ENCODE measurements around the gene PHF21A.
A peak's percentile ranks its signal among the peaks of the same experiment; 100 is the strongest.
"Not testable (repeated sequence)": the region's sequence is repeated elsewhere in the genome, so short reads cannot be mapped to it uniquely, and the experiment has no call there.

Gene PHF21A

DNA sequence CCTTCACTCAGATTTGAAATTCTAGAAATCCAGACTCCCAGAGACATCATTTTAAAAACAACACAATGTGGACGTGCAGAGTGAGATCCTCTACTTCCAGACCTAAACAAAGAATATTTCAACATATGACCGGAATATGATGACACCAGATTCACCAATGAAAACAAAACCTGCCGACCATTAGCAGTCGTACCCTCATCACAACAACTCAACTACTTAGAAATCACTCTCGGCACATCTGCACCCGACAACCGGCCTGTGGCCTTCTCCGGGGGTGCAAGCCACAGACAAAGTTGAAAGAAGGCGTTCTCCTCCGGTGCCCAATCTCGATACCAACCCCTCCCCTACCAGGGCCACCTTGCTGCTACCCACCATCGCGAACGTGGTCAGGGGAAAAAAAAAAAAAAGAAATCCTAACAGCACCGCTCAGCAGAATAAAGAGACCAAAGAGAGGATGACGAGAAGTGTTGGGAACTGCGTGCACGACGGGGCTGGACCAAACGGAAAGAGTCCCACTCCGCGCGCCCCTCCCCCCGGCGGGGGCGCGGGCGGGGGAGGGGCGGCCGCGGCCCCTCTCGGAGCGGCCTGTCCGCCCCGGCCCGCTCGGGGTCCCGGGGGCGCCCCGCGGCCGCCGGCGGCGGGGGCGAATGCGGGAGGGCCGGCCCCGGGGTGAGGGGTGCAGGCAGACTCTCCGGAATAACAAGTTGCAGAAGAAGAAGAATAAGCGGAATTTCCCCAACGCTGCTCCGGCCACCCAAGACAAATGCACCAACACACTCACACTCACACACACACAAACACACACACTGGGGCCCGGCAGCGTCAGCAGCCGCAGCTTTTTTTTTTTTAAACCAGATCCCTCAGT lies 1.7 kb downstream of the PHF21A start:
- DNase-seq = peak; percentile 85

DNA sequence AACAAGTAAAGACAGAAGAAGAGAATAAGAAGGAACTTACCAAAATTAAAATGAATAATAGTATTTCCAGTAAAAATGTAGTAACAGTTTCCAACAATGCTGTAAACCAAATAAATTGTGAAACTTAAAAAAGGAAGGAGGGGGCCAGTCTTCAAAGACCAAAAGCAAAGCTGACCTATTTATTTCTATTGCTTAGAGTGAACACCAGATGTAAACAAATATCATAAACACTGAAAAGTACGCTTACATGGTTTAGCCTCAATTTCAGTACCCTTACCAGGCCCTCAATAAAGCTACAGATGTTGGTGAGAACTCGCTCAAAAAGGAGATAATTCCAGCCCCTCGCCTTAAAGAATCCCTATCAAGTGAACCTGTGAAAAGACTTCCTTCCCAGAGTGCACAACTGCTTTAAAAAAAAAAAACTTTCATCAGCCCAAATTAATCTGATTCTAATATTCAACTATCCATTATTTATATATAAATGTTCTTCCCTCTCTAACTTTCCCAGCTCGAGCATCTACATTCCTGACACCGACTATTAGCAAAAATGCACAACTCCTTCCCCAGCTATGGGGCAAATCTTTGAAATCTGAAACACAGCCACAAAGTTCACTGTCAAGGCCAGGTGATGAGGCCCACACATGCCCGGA lies 2.4 kb downstream of the PHF21A start:
- no peak for DNase-seq

DNA sequence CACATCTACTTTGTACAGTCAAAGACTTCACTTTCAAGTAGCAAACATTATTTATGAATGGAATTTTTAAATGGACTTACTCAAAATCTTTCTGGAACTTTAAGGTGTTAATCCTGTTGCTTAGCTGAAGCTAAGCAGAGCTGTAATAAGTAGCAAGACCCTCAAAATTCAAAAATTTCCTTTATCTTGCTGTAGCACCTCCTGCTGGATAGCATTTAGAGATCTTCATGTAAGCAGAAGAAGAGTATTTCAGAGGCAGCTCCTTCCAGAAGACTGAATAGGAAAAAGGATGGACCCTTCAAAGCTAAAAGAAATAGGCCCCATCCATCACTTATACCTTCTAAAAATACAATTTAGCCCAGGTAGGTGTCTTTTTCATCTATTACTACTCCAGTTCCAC lies 3.4 kb downstream of the PHF21A start:
- no peak for DNase-seq

DNA sequence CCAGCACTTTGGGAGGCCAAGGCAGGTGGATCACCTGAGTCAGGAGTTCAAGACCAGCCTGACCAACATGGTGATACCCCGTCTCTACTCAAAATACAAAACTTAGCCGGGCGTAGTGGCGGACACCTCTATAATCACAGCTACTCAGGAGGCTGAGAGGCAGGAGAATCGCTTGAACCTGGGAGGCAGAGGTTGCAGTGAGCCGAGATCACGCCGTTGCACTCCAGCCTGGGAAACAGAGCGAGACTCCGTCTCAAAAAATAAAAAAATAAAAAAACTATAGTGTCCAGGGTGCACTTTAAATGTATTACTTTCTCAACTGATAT lies 4.6 kb downstream of the PHF21A start:
- DNase-seq = not testable (repeated sequence)

DNA sequence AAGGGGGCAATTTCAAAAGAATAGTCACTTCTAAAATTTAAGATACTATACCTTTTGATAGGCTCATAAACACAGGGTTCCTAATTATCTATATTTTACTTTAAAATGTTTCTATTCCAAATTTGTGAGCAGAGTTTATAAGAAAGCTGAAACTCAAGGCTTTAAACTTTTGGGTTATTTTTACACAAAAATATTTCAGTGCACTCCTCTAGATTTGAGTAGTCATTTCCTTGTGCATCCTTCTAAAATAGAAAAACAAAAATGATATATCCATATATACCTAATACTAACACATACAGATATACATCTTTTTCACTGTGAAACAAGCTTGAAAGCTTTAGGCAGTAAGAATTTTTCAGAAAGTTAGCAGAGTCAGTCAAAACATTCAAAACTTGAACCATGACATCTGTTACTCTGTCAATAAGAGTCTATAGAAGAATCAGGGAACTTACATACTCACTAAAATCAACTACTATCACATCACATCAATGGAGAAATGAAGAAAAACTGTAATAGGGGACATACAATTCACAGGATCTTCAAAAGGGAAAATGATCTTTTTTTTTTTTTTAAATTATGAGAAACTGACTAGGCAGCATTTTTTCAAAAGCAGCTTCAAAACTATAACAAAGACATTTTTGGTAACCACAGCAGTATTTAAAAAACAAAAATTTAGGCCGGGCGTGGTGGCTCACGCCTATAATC lies 5.1 kb downstream of the PHF21A start:
- no peak for DNase-seq

DNA sequence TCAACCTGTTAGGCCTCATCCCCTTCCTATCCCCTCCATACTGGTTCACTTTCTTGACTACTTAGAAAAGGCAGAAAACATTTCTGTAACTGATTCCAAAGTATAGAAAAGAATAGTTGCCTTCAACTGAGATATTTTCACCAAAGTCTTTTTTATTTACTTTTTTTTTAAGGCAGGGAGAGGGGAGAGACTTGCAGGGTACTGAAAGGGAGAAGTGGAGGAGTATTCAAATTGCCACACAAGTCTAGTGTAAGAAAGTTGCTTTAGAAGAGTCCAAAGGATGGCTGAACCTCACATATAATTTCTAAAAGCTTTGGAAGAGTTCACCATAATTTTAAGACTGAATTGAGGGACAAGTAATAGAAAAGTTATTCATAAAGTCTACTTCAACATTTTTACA lies 6.3 kb downstream of the PHF21A start:
- DNase-seq = no peak

DNA sequence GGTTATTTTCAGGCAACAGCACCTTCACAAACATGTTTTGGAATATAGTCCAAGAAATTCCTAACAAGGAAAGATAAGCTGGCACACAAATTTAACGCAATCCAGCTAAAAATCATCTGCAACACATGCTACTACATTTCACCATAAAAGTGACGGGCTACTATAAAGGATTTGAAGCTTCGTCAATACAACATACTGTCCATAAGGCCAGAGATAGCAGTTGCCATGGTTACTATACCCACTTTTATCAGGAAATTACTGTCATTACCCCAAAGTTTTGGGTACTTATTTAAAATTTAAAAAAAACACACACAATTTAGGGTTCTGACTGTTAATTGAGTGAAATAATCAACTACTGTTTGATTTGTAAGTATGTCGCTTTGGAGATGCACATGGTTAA lies 6.9 kb downstream of the PHF21A start:
- DNase-seq = no peak

DNA sequence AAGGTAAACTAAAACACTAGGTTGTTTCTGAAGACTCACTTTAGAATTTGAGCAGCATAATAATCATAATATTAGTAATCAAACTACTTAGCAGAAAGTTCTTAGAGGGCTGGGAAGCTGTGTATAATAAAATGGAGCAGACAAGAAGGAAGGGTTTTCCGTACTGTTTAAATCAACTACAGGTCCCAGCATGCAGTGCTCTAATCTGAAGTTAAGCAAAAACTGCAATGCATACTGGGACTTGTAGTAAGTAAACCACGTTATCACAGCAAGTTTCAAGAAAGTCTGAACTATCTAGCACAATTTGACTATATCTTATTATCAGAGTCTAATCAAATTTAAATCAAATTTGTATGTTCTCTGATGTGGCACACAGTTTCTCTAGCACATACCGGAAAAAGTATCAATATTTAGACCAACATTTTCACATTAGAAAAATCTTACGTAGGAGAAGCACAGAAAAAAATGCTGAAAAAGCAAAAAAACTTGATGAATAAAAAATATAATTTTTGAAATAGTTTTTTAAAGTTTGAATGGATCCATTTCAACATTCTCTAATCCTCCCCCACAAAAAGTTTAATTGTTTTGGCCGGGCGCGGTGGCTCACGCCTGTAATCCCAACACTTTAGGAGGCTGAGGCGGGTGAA lies 8.2 kb downstream of the PHF21A start:
- no peak for DNase-seq

DNA sequence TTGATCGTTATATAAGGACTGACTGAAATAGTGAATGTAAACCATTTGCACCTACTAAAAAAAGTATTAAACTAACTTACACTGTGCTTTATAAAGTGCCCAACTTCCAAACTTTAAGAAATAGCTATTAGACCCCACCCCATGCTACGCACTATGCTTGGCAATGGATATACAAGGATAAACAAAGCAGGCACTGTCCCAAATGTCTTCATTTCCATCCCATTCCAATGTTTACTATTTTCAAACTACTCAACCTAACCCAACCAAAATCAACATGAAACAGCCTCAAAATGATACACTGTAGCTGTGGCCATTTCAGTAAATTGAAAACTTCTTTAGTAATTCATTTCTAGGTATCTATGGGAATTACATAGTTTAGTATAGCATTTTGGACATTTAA lies 12.5 kb downstream of the PHF21A start:
- no peak for DNase-seq

DNA sequence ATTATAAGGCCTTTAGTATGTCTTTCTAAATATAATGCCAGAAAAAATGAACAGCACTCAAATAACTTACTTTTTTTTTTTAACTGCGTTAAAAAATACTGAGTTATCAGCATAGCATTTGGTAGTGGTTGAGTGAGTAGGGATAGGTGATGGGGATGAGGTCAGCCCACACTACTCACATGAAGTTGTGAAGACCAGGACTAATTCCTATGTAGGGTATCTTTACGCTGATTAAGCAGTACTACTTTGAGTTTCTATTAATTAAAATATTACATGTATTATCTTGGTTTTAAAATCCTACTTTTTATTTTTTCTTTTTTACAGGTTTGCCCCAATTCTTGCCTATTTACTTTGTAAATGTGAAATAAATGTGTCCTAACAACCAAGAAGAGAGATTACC lies 13.5 kb downstream of the PHF21A start:
- no peak for DNase-seq

DNA sequence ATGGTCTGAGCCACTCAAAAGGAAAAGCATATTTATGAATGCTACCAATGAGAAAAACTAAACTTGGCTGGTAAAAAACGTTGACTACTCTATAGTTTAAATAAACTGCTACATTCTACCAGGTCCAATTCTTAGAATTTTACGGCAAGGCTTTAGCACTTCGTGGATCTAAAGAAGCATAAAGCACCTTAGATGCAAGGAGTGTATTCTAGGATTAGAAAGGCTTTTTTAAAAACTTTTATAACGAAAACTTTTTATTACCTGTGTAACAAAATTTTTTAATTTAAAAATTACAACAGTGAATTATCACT lies 13.9 kb downstream of the PHF21A start:
- no peak for DNase-seq

DNA sequence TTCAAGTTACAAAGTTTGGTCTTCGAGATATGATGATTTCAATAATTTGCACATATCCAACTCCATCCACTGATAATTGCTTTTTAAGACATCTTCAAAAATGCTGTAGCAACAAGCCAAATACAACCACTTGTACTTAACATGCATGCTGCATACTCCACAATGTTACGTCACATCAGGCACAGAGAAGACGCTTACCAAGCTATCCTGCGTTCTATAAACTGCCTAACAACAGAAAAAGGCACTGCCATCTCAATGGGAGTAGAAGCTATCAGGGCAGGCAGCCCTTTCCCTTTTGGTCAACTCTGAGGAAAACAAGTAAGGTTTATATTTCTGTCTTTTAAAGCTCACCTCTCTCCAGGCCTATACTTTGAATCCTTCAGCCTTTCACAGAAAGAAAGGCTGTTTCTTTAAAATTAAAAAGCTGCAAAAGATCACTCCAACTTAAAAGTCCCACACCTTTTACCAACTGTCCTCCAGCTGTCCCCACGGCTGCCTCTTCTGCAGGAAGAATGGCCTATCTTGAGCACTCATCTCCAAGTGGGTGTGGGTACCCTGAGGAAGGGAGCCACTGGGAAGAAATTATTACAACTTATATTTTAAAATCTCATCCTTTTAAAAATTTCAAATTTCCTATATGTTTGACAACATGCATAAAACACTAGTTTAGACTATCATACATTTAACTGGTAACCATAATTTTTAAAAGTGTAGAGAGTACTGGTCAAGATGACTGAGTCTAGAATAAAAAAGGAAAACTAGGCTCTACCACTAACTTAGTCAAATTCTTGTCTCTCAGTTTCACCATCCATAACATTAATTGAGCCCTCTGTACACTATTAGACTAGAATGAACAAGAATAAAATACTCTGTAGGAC lies 14.5 kb downstream of the PHF21A start:
- no peak for DNase-seq

DNA sequence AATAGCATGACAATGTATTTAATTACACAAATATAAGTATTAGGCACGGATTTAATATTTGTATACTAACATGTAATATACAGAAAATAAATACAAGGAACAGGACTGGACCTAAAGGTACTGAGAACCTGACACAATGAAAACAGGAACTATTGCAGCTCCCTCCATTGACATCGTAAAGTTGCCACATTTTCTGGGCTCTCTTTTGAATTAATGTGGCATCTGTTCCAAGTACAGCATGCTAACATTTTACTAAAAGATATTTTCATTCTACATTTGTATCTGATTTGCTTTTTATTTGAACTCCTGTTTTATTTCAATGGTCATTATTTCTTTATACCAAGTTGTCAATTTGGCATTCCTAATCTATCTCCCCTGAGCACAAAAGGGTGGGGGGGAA lies 15.3 kb downstream of the PHF21A start:
- no peak for DNase-seq

DNA sequence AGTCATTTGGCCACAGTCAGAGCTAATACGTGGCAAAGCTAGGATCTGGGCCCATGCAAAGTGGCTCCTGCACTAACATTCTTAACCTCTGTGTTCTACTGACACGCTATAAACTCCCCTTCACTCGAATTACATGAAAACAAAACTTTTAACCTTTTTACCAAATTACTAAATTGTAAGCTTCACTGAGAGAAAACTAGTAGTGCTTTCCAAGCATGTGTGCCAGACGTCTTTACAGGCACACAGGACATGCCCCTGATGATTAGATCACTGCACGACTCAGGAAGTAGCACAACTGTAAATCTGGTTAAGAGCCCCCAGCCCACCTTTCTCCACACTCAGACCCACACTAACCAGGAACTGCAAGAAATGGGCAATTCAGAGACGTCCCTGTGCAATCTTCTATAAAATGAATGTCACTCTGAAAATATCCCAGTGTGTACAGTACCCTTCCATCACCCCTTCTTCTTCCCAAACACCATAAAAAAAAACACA lies 16.1 kb downstream of the PHF21A start:
- DNase-seq = no peak

DNA sequence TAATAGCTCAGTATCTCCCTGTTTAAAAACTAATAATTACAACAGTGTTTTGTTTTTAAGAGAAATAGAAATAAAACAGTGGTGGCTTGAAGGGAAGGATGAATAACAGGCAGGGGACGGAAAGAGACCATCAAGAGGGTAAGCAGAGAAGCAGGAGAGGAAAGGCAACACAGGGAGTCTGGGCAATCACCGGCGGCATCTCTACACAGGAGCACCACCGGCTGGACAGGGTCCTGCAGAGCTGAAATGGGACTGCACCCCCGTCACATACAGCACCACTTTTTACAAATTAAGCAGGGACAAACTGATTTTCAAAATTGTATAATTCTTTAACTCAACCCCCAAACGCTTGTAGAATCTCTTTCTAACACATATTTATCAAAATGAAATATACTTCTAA lies 18.4 kb downstream of the PHF21A start:
- DNase-seq = no peak

DNA sequence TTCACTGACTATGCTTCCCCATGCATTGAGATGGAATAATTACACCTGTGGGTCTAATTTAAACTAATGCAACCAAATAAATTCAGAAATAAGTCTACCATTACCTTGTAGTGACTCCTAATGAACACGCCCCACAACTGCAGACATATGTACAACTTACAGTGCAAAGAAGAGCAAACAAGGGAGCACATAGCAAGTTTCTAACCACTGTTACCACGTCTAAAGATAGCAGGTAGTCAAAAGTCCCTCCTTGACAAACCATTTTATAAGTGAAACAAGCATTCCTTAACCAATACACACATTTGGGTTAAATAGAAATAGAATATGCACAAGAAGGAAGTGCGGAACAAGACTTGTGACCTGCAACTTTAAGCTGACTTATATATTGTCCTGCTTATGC lies 20.6 kb downstream of the PHF21A start:
- no peak for DNase-seq

DNA sequence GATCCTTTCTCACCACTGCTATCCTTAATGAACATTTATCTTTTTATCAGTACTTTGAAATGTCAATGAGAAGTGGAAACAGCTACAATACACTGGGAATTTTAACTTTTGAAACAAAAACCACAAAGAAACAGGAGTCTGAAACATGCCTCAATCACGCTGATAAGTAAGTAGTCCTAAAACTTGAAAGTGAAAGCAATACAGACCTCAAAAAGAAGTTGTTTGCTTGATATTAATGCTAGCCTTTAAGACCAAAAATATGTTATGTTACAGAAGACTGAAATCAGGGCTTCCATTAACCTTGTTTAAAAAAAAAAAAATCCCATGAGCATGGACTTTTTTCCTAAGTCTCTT lies 21.3 kb downstream of the PHF21A start:
- DNase-seq = no peak

DNA sequence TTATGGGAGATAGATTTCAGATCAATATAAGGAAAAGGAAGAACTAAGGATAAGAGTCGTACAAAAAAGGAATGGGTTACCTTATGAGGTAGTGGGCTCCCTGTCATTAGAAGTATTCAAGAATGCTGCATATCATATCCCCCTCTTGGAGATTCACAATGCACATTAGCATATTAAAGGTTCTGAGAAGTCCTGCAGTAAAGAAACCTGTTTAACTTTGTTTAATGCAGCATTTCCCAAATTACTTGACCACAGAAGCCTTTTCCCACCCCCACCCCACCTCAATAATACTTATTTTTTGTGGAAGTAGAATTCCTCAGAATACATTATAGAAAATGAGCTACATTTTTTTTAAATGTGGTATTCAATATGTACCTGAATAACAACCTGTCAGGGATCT lies 30.9 kb downstream of the PHF21A start:
- DNase-seq = no peak

DNA sequence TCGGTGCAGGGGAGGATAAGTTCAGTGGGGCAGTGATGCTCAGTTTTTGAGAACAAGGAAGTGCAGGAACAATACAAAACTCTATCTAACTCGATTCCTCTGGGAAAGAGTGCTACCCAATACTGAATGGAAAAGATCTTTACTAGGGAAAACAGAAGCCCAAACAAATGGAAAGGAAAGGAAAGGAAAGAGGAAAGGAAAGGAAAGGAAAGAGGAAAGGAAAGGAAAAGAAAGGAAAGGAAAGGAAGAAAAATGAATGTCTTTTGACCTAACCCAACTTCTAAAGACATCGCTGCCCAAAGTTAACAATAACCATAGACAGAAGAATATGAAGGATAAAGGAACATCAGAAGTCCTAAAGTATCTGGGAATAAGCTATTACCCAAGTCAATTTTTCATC lies 41.6 kb downstream of the PHF21A start:
- no peak for DNase-seq

DNA sequence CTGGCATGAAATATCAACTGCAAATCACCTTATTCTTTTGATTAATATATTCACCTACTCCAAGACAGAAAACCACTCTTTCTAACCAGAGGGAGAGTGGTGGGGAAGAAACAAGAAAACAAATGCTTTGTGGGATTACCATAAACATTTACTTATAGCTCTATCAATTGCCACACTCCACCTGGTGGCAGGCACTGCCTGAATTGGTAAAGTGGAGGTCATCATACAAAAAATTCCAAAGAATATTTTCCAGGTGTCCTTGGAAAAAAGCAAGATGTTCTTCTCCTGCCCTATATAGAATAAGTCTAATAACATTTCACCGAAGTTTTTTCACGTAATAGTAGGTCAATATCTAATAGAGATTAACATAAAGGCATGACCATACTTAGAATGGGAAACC lies 45.3 kb downstream of the PHF21A start:
- DNase-seq = no peak

DNA sequence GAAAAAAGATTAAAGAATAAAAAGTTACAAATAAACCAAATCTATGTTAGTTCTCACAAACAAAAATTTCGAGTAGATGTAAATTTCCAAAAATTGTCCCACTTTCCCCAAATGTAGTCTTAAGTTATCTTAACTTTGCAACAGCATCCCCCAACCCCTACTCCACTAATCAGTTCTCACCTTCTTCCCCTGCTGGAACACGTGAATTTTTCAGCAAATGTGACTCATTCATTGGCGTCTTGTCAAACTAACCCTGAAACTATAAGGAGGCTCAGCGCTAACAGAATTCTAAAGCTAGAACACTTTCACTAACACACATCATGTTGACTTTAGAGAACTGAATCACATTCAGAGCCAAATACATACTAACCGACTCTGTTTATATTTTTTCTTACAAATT lies 46.1 kb downstream of the PHF21A start:
- no peak for DNase-seq

DNA sequence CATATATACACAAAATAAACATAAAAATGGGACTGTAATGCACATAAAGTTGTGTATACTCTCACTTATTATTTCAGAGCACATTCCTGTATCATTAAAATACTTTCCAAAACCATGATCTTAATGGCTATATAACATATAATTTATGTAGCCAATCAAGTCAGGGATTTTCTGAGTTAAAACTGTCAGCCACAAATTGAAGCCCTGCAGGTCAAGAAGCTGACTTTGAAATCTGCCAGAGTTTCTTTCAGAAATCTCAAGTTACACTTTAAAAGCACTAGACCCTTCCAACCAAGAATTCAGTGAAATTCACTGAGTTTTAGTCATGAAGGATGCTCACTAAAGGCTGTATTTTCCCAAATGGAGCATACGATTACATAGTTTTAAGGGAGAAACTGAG lies 47.6 kb downstream of the PHF21A start:
- no peak for DNase-seq

All from activated effector memory CD4-positive, alpha-beta T cell treated with anti-CD3 and anti-CD28 coated beads, Interleukin-2, amount 50 U/mL, for 16 hours (primary cell).